ENCODE measurements around the gene ST3GAL4.

ST3GAL4 gene

GRCh38 chr11:126443120-126443519 is 87.6 kb downstream of the ST3GAL4 start:
- no peak for TF ChIP-seq CTCF (IDR thresholded peaks at IDR 0.05; ENCODE audit: extremely low read depth, missing control alignments)
- no peak for DNase-seq (ENCODE audit: low spot score)

- TF ChIP-seq CTCF (IDR thresholded peaks at IDR 0.05; ENCODE audit: extremely low read depth, missing control alignments): no peak
- DNase-seq (ENCODE audit: low spot score): no peak
Measured at GRCh38 chr11:126444072-126444471, 88.6 kb downstream of the ST3GAL4 start.

GRCh38 chr11:126446581-126446980 is 91.1 kb downstream of the ST3GAL4 start:
- DNase-seq (ENCODE audit: low spot score): no peak
- no peak for TF ChIP-seq CTCF (IDR thresholded peaks at IDR 0.05; ENCODE audit: extremely low read depth, missing control alignments)

GRCh38 chr11:126450198-126450597 is 94.7 kb downstream of the ST3GAL4 start:
- no peak for DNase-seq (ENCODE audit: low spot score)
- no peak for TF ChIP-seq CTCF (IDR thresholded peaks at IDR 0.05; ENCODE audit: extremely low read depth, missing control alignments)

GRCh38 chr11:126450806-126451205 is 95.3 kb downstream of the ST3GAL4 start:
- DNase-seq (ENCODE audit: low spot score): no peak
- no peak for TF ChIP-seq CTCF (IDR thresholded peaks at IDR 0.05; ENCODE audit: extremely low read depth, missing control alignments)

GRCh38 chr11:126451211-126451802 is 95.8 kb downstream of the ST3GAL4 start:
- TF ChIP-seq CTCF (IDR thresholded peaks at IDR 0.05; ENCODE audit: extremely low read depth, missing control alignments): no peak
- DNase-seq (ENCODE audit: low spot score): no peak

GRCh38 chr11:126452241-126453101 is 97.0 kb downstream of the ST3GAL4 start:
- no peak for DNase-seq (ENCODE audit: low spot score)
- TF ChIP-seq CTCF (IDR thresholded peaks at IDR 0.05; ENCODE audit: extremely low read depth, missing control alignments): no peak
